Activated CD8-positive, alpha-beta memory T cell treated with anti-CD3 and anti-CD28 coated beads, Interleukin-2, amount 10 ng/mL, durations not matched to agents 7 days and 5 days (primary cell): Measurements from ENCODE around the gene P2RX4. TPM values are rescaled to one million over a fixed set of nuclear protein-coding genes. Genes with fewer than 3 reads are reported as not detected.
"Not testable (repeated sequence)": the region's sequence is repeated elsewhere in the genome, so short reads cannot be mapped to it uniquely, and the experiment has no call there.

Source experiments
- ATAC-seq: fragments of 150-1000 bp; cut with Tn5 transposase; one replicate; pipeline ENCODE4 v1.10.0; 2021; ENCODE audit warnings: moderate library complexity
- CTCF ChIA-PET: fragments of 350-600 bp; sonication (Branson Sonifier 250); formaldehyde crosslinking; loops from one replicate; lab custom pipeline; 2021; ENCODE audit warnings: antibody characterized with exemption; lab: Charles Lee
- DNase-seq: peaks from one replicate; pipeline ENCODE4 v3.0.0-alpha.2; 2020
- H3K27ac Mint-ChIP-seq: one replicate; pipeline ENCODE4 v1.8.0; 2021; ENCODE audit warnings: mild to moderate bottlenecking, mixed read lengths
- H3K27me3 Mint-ChIP-seq: one replicate; pipeline ENCODE4 v1.8.0; 2021; ENCODE audit warnings: mixed read lengths
- H3K36me3 Mint-ChIP-seq: one replicate; pipeline ENCODE4 v1.8.0; 2021; ENCODE audit warnings: mild to moderate bottlenecking, mixed read lengths
- H3K4me1 Mint-ChIP-seq: one replicate; pipeline ENCODE4 v1.8.0; 2021; ENCODE audit warnings: mixed read lengths
- H3K4me3 Mint-ChIP-seq: one replicate; pipeline ENCODE4 v1.8.0; 2021; ENCODE audit warnings: mild to moderate bottlenecking, moderate library complexity, mixed read lengths
- H3K9me3 Mint-ChIP-seq: one replicate; pipeline ENCODE4 v1.8.0; 2022; ENCODE audit warnings: low read depth, mixed read lengths
- total RNA-seq, 2 experiments: library from RNA; stranded (reverse); gene quantifications; one replicate each; pipeline ENCODE4 v1.2.3, GENCODE V29; 2021

P2RX4 gene
- total RNA-seq, 2 experiments from 2014 or later: 52.6 to 64.8 TPM

GRCh38 chr12:121245031-121245430 lies 35.1 kb downstream of the P2RX4 start:
- peaks cover 16% of the 10 kb centered on the region for H3K4me1 Mint-ChIP-seq
- ATAC-seq (no peak), DNase-seq (no peak)
- no peak overlapping the region for H3K27ac Mint-ChIP-seq
- H3K4me3 Mint-ChIP-seq: no peak overlapping the region
- no peaks in the 10 kb centered on the region for H3K27me3 Mint-ChIP-seq
- CTCF ChIA-PET: no interaction called here
- H3K9me3 Mint-ChIP-seq: no peaks in the 10 kb centered on the region
- H3K36me3 Mint-ChIP-seq: peaks cover 17% of the 10 kb centered on the region

GRCh38 chr12:121245951-121246350 lies 36.0 kb downstream of the P2RX4 start:
- no peak overlapping the region for H3K27ac Mint-ChIP-seq
- peaks cover 7% of the 10 kb centered on the region for H3K4me1 Mint-ChIP-seq
- DNase-seq: no peak
- ATAC-seq: no peak
- no peaks in the 10 kb centered on the region for H3K9me3 Mint-ChIP-seq
- peaks cover 12% of the 10 kb centered on the region for H3K36me3 Mint-ChIP-seq
- CTCF ChIA-PET: no interaction called here
- H3K27me3 Mint-ChIP-seq: no peaks in the 10 kb centered on the region
- H3K4me3 Mint-ChIP-seq: no peak overlapping the region

- Mint-ChIP-seq H3K4me3 (no peak overlapping the region), H3K27me3 (no peaks in the 10 kb centered on the region), H3K27ac (peak overlapping the region; percentile 20), H3K9me3 (no peaks in the 10 kb centered on the region), H3K36me3 (peaks cover 15% of the 10 kb centered on the region), H3K4me1 (no peaks in the 10 kb centered on the region)
- no peak for ATAC-seq
- DNase-seq: no peak
- CTCF ChIA-PET: no interaction called here
Measured at GRCh38 chr12:121246893-121247557, 37.1 kb downstream of the P2RX4 start.

GRCh38 chr12:121248622-121249021 lies 38.7 kb downstream of the P2RX4 start:
- CTCF ChIA-PET: interaction anchor here (1.2 kb wide), 1 partner anchor 9 kb away, joined by 5 read pairs; no protein-coding TSS in a partner anchor
- H3K4me3 Mint-ChIP-seq: no peak overlapping the region
- no peaks in the 10 kb centered on the region for H3K27me3 Mint-ChIP-seq
- H3K9me3 Mint-ChIP-seq: no peaks in the 10 kb centered on the region
- no peak for DNase-seq
- ATAC-seq: no peak
- no peaks in the 10 kb centered on the region for H3K4me1 Mint-ChIP-seq
- peaks cover 22% of the 10 kb centered on the region for H3K36me3 Mint-ChIP-seq
- H3K27ac Mint-ChIP-seq: no peak overlapping the region

GRCh38 chr12:121250359-121250758 lies 40.4 kb downstream of the P2RX4 start:
- no peak for DNase-seq
- no peaks in the 10 kb centered on the region for H3K9me3 Mint-ChIP-seq
- peaks cover 34% of the 10 kb centered on the region for H3K36me3 Mint-ChIP-seq
- no peak overlapping the region for H3K4me3 Mint-ChIP-seq
- CTCF ChIA-PET: no interaction called here
- H3K27me3 Mint-ChIP-seq: no peaks in the 10 kb centered on the region
- no peak overlapping the region for H3K27ac Mint-ChIP-seq
- H3K4me1 Mint-ChIP-seq: no peaks in the 10 kb centered on the region
- no peak for ATAC-seq

DNA sequence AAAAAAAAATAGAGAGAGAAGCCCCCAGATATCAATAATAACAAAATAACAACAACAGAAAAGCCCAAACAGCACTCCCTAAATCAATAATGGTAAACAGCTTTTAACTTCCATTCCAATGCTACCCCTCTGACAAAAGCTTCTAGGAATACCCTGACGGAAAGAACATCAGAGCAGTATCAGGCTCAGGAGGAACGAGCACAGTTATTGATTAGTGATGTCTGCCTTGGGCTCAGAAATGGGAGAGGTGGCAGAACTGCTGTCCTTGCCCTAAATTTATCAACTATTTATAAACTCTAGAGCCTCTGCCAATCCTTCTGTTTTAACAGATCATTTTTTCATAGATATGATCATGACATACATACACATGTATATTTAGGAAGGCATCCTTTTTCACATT lies 41.9 kb downstream of the P2RX4 start:
- no peak overlapping the region for H3K27ac Mint-ChIP-seq
- no peaks in the 10 kb centered on the region for H3K27me3 Mint-ChIP-seq
- H3K36me3 Mint-ChIP-seq: peaks cover 41% of the 10 kb centered on the region
- H3K4me3 Mint-ChIP-seq: no peak overlapping the region
- DNase-seq: no peak
- ATAC-seq: no peak
- no peaks in the 10 kb centered on the region for H3K4me1 Mint-ChIP-seq
- no peaks in the 10 kb centered on the region for H3K9me3 Mint-ChIP-seq
- CTCF ChIA-PET: no interaction called here

DNA sequence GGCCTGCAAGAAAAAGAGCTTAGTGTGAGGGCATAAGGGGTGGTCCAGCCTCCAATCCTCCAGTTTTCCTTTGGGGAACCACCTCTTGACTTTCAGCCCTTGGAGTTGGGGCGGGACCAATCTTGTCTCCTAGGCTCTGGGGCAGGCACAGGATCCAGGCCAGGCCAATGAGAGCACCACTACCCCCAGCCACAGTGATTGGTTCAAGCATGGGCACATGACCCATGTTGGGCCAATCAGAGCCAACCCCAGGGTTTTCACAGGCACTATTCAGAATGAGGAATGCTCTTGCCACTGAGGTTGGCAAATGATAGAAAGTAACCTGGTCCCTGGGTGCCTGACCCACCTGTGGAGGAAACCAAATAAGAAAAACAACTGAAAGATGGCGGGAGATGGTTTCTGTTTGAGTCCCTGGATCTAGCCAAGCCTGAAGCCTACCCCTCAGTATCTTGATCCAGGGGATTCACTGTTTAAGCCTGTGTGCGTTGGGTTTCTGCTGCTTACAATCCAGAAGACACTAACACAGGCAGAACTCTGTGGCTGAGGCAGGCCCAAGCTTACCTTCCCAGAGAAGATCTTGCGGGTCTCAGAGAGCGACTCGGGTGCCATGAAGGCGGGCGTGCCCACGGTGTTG lies 42.9 kb downstream of the P2RX4 start:
- Mint-ChIP-seq H3K27ac (no peak overlapping the region), H3K9me3 (no peaks in the 10 kb centered on the region), H3K36me3 (peaks cover 40% of the 10 kb centered on the region), H3K4me1 (no peaks in the 10 kb centered on the region), H3K4me3 (no peak overlapping the region), H3K27me3 (no peaks in the 10 kb centered on the region)
- DNase-seq (no peak), ATAC-seq (no peak)
- CTCF ChIA-PET: no interaction called here

- no peaks in the 10 kb centered on the region for H3K9me3 Mint-ChIP-seq
- DNase-seq (no peak), ATAC-seq (peak; percentile 10)
- H3K36me3 Mint-ChIP-seq: peaks cover 44% of the 10 kb centered on the region
- no peaks in the 10 kb centered on the region for H3K27me3 Mint-ChIP-seq
- H3K4me1 Mint-ChIP-seq: no peaks in the 10 kb centered on the region
- CTCF ChIA-PET: interaction anchor here (0.6 kb wide), 1 partner anchor 781 kb away, joined by 3 read pairs; no protein-coding TSS in a partner anchor
- H3K27ac Mint-ChIP-seq: no peak overlapping the region
- H3K4me3 Mint-ChIP-seq: no peak overlapping the region
Measured at GRCh38 chr12:121253638-121254335, 43.9 kb downstream of the P2RX4 start.

GRCh38 chr12:121255433-121255832 lies 45.5 kb downstream of the P2RX4 start:
- no peaks in the 10 kb centered on the region for H3K9me3 Mint-ChIP-seq
- CTCF ChIA-PET: interaction anchor here (1.1 kb wide), 1 partner anchor 79 kb away, joined by 3 read pairs; no protein-coding TSS in a partner anchor
- no peak for DNase-seq
- H3K27ac Mint-ChIP-seq: no peak overlapping the region
- H3K4me3 Mint-ChIP-seq: no peak overlapping the region
- H3K36me3 Mint-ChIP-seq: peaks cover 46% of the 10 kb centered on the region
- no peak for ATAC-seq
- no peaks in the 10 kb centered on the region for H3K27me3 Mint-ChIP-seq
- no peaks in the 10 kb centered on the region for H3K4me1 Mint-ChIP-seq

DNA sequence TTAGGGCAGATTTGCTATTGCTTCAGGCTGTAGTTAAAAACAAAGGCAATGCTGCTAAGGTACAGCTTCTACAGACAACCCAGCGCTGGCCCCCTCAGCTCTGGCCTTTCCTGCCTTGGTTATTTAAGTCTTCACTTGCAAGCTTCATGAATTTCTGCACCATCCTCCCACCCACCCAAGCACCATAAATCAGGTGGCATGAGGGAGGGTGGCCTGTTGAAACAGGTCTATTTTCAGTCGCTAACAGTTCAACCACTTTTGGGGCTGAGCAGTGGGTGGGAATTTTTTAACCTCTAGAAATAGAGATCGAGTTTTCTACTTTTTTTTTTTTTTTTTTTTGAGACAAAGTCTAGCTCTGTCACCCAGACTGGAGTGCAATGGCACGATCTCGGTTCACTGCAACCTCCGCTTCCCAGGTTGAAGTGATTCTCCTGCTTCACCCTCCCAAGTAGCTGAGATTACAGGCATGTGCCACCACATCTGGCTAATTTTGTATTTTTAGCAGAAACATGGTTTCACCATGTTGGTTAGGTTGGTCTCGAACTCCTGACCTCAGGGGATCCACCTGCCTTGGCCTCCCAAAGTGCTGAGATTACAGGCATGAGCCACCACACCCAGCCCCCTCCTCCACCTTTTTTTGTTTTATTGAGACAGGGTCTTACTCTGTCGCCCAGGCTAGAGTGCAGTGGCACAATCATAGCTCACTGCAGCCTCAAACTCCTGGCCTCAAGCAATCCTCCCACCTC lies 47.9 kb downstream of the P2RX4 start:
- CTCF ChIA-PET: interaction anchor here (0.7 to 1.2 kb wide), 3 partner anchors 28 to 197 kb away, joined by 3 to 4 read pairs (median 3); no protein-coding TSS in a partner anchor
- ATAC-seq, H3K27ac Mint-ChIP-seq, H3K27me3 Mint-ChIP-seq, DNase-seq, H3K4me1 Mint-ChIP-seq, H3K4me3 Mint-ChIP-seq, H3K9me3 Mint-ChIP-seq: not testable (repeated sequence)
- H3K36me3 Mint-ChIP-seq: peaks cover 44% of the 10 kb centered on the region

GRCh38 chr12:121259074-121259473 lies 49.1 kb downstream of the P2RX4 start:
- Mint-ChIP-seq H3K4me1 (no peaks in the 10 kb centered on the region), H3K9me3 (no peaks in the 10 kb centered on the region), H3K4me3 (no peak overlapping the region), H3K36me3 (peaks cover 33% of the 10 kb centered on the region), H3K27ac (no peak overlapping the region), H3K27me3 (no peaks in the 10 kb centered on the region)
- DNase-seq (no peak), ATAC-seq (no peak)
- CTCF ChIA-PET: no interaction called here

- Mint-ChIP-seq H3K4me3 (no peak overlapping the region), H3K27me3 (no peaks in the 10 kb centered on the region), H3K4me1 (no peaks in the 10 kb centered on the region), H3K27ac (no peak overlapping the region), H3K9me3 (no peaks in the 10 kb centered on the region), H3K36me3 (peaks cover 26% of the 10 kb centered on the region)
- CTCF ChIA-PET: no interaction called here
- DNase-seq (no peak), ATAC-seq (no peak)
Measured at GRCh38 chr12:121260091-121260490, 50.2 kb downstream of the P2RX4 start.

GRCh38 chr12:121261398-121261797 lies 51.5 kb downstream of the P2RX4 start:
- CTCF ChIA-PET: no interaction called here
- H3K9me3 Mint-ChIP-seq: no peaks in the 10 kb centered on the region
- no peak for DNase-seq
- no peak for ATAC-seq
- no peak overlapping the region for H3K27ac Mint-ChIP-seq
- H3K36me3 Mint-ChIP-seq: peaks cover 24% of the 10 kb centered on the region
- no peaks in the 10 kb centered on the region for H3K4me1 Mint-ChIP-seq
- H3K27me3 Mint-ChIP-seq: no peaks in the 10 kb centered on the region
- no peak overlapping the region for H3K4me3 Mint-ChIP-seq
